Activated B cell treated with CpG ODN at 0.5 μM for 24 hours (primary cell): Measurements from ENCODE around the gene TFCP2. TPM values are rescaled to one million over a fixed set of nuclear protein-coding genes. Genes with fewer than 3 reads are reported as not detected.

Source experiments
- ATAC-seq: fragments of 200-7000 bp; cut with Tn5 transposase; one replicate; pipeline ENCODE4 v1.10.0; 2021; ENCODE audit warnings: low read depth, mild to moderate bottlenecking, moderate library complexity
- CTCF ChIA-PET: fragments of 350-600 bp; sonication (Branson Sonifier 250); formaldehyde crosslinking; loops from one replicate; lab custom pipeline; 2021; ENCODE audit warnings: antibody characterized with exemption; lab: Charles Lee
- POLR2A ChIA-PET: fragments of 350-600 bp; sonication (Branson Sonifier 250); formaldehyde crosslinking; loops from one replicate; lab custom pipeline; 2021; ENCODE audit warnings: antibody characterized with exemption; lab: Charles Lee
- DNase-seq: peaks from one replicate; pipeline ENCODE4 v3.0.0; 2022
- H3K27ac Mint-ChIP-seq: one replicate; pipeline ENCODE4 v1.8.0; 2020; ENCODE audit warnings: mixed read lengths
- H3K27me3 Mint-ChIP-seq: one replicate; pipeline ENCODE4 v1.8.0; 2021; ENCODE audit warnings: mixed read lengths
- H3K36me3 Mint-ChIP-seq: one replicate; pipeline ENCODE4 v1.8.0; 2021; ENCODE audit warnings: low read depth, mixed read lengths
- H3K4me1 Mint-ChIP-seq: one replicate; pipeline ENCODE4 v1.8.0; 2021; ENCODE audit warnings: mixed read lengths
- H3K4me3 Mint-ChIP-seq: one replicate; pipeline ENCODE4 v1.8.0; 2020; ENCODE audit warnings: mild to moderate bottlenecking, mixed read lengths
- H3K9me3 Mint-ChIP-seq: one replicate; pipeline ENCODE4 v1.8.0; 2020; ENCODE audit warnings: mixed read lengths
- CTCF ChIP-seq: fragments of 200-600 bp; IDR thresholded peaks from one replicate; pipeline ENCODE4 v1.8.0; 2022; ENCODE audit warnings: antibody characterized with exemption, mild to moderate bottlenecking
- intact Hi-C: fragments of 100-400 bp; cut with micrococcal nuclease; formaldehyde crosslinking; loops from one replicate; pipeline ENCODE4 v1.15.1; 2024
- total RNA-seq: library from RNA; stranded (reverse); gene quantifications from 2 replicates; pipeline ENCODE4 v1.2.3, GENCODE V29; 2022

The TFCP2 gene
- total RNA-seq, 1 donor from 2014 or later = 36.7 TPM

GRCh38 chr12:51174501-51174900 is 1.6 kb upstream of the TFCP2 start:
- DNase-seq = no peak
- H3K36me3 Mint-ChIP-seq = peaks cover 2% of the 10 kb centered on the region
- no peak overlapping the region for H3K4me3 Mint-ChIP-seq
- H3K9me3 Mint-ChIP-seq = no peaks in the 10 kb centered on the region
- ChIA-PET POLR2A (interaction anchor here (0.6 to 3.6 kb wide), 3 partner anchors 43 to 92 kb away, joined by 3 to 20 read pairs (median 6); partner anchors contain the start of genes DAZAP2 and POU6F1), CTCF (interaction anchor here (0.7 to 1.2 kb wide), 2 partner anchors 44 to 166 kb away, joined by 3 to 8 read pairs; no protein-coding TSS in a partner anchor)
- peaks cover 7% of the 10 kb centered on the region for H3K4me1 Mint-ChIP-seq
- intact Hi-C loops = loop anchor here (5.0 kb wide), 2 partner anchors 168 to 252 kb away; no protein-coding TSS in a partner anchor
- H3K27ac Mint-ChIP-seq = no peak overlapping the region
- no peak for ATAC-seq
- H3K27me3 Mint-ChIP-seq = no peaks in the 10 kb centered on the region
- no peak for TF ChIP-seq CTCF

- Mint-ChIP-seq H3K27ac (no peak overlapping the region), H3K36me3 (peaks cover 6% of the 10 kb centered on the region), H3K27me3 (no peaks in the 10 kb centered on the region), H3K9me3 (no peaks in the 10 kb centered on the region), H3K4me1 (peaks cover 14% of the 10 kb centered on the region), H3K4me3 (no peak overlapping the region)
- ChIA-PET CTCF (interaction anchor here (0.5 kb wide), 1 partner anchor 12 kb away, joined by 4 read pairs; no protein-coding TSS in a partner anchor), POLR2A (interaction anchor here (0.6 to 3.6 kb wide), 8 partner anchors 14 to 1142 kb away, joined by 3 to 20 read pairs (median 4); partner anchors contain the start of genes CSRNP2, DAZAP2 and POU6F1)
- no peak for TF ChIP-seq CTCF
- intact Hi-C loops = loop anchor here (2.0 to 5.0 kb wide), 4 partner anchors 89 to 250 kb away; partner anchors contain the start of genes CSRNP2 and LETMD1
- peak; percentile 17 for DNase-seq
- no peak for ATAC-seq
These were observed 936 bp downstream of the TFCP2 start for GRCh38 chr12:51171884-51172514.

GRCh38 chr12:51163795-51164194 is 9.1 kb downstream of the TFCP2 start:
- Mint-ChIP-seq H3K27me3 (no peaks in the 10 kb centered on the region), H3K36me3 (peaks cover 21% of the 10 kb centered on the region), H3K9me3 (no peaks in the 10 kb centered on the region), H3K27ac (no peak overlapping the region), H3K4me3 (no peak overlapping the region), H3K4me1 (peaks cover 15% of the 10 kb centered on the region)
- DNase-seq (no peak), ATAC-seq (no peak)
- ChIA-PET POLR2A (no interaction called here), CTCF (no interaction called here)
- intact Hi-C loops = no loop called here
- TF ChIP-seq CTCF = no peak

GRCh38 chr12:51162217-51162616 is 10.7 kb downstream of the TFCP2 start:
- ChIA-PET POLR2A (no interaction called here), CTCF (no interaction called here)
- Mint-ChIP-seq H3K27me3 (no peaks in the 10 kb centered on the region), H3K36me3 (peaks cover 19% of the 10 kb centered on the region), H3K4me3 (no peak overlapping the region), H3K4me1 (peaks cover 10% of the 10 kb centered on the region), H3K9me3 (no peaks in the 10 kb centered on the region), H3K27ac (no peak overlapping the region)
- intact Hi-C loops = no loop called here
- TF ChIP-seq CTCF = no peak
- ATAC-seq = no peak
- no peak for DNase-seq

GRCh38 chr12:51160814-51161459 is 12.0 kb downstream of the TFCP2 start:
- CTCF ChIA-PET = no interaction called here
- peaks cover 20% of the 10 kb centered on the region for H3K36me3 Mint-ChIP-seq
- no peaks in the 10 kb centered on the region for H3K27me3 Mint-ChIP-seq
- no peaks in the 10 kb centered on the region for H3K9me3 Mint-ChIP-seq
- DNase-seq (no peak), ATAC-seq (no peak)
- POLR2A ChIA-PET = no interaction called here
- H3K4me1 Mint-ChIP-seq = peaks cover 4% of the 10 kb centered on the region
- no peak overlapping the region for H3K27ac Mint-ChIP-seq
- intact Hi-C loops = no loop called here
- TF ChIP-seq CTCF = no peak
- no peak overlapping the region for H3K4me3 Mint-ChIP-seq
